Lower leg skin (tissue), 3 donors: ENCODE data around the gene FAM228B.

Experiments
- POLR2A ChIP-seq, 2 donors: fragments of 450-650 bp; IDR thresholded peaks; one replicate each; pipeline ENCODE4 v1.6.1; 2016 to 2017; ENCODE audit warnings: antibody characterized with exemption in 2 of 2, mild to moderate bottlenecking in 1 of 2, moderate library complexity in 1 of 2
- TF ChIP-seq, protein P1 (sequence below), 3 donors: fragments of 450-650 bp; IDR thresholded peaks; one replicate each; pipeline ENCODE4 v1.5.1; 2016; ENCODE audit warnings: antibody characterized with exemption in 3 of 3, mild to moderate bottlenecking in 3 of 3, moderate library complexity in 2 of 3

DNA sequence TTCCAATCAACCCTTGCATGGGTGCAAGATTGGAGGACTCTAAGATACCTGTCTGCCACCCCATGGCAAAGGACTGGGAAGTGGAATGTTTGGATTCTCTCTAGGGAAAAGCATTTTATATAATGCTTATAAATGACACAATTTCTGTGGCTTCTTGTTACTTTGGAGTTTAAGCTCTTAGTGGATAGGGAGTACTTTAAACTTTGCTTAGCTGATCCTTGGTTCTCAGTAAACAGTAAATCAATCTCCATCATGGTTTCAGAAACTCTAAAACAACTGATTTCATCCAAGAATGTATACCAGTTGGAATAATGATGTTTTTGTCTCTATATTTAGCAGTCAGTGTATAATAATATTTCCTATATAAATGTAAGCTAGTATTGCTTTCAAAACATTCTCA is 37.5 kb downstream of the FAM228B start:
- TF ChIP-seq, protein P1, sequence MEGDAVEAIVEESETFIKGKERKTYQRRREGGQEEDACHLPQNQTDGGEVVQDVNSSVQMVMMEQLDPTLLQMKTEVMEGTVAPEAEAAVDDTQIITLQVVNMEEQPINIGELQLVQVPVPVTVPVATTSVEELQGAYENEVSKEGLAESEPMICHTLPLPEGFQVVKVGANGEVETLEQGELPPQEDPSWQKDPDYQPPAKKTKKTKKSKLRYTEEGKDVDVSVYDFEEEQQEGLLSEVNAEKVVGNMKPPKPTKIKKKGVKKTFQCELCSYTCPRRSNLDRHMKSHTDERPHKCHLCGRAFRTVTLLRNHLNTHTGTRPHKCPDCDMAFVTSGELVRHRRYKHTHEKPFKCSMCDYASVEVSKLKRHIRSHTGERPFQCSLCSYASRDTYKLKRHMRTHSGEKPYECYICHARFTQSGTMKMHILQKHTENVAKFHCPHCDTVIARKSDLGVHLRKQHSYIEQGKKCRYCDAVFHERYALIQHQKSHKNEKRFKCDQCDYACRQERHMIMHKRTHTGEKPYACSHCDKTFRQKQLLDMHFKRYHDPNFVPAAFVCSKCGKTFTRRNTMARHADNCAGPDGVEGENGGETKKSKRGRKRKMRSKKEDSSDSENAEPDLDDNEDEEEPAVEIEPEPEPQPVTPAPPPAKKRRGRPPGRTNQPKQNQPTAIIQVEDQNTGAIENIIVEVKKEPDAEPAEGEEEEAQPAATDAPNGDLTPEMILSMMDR (IDR thresholded peaks at IDR 0.05): no peak
- TF ChIP-seq POLR2A (IDR thresholded peaks at IDR 0.05): no peak
